Thyroid gland (tissue), 4 donors: Measurements from ENCODE around the gene CSF2. TPM values are rescaled to one million over a fixed set of nuclear protein-coding genes. Genes with fewer than 3 reads are reported as not detected.
"Not testable (repeated sequence)": the region's sequence is repeated elsewhere in the genome, so short reads cannot be mapped to it uniquely, and the experiment has no call there.

ENCODE experiments used
- DNase-seq, 2 donors: peaks; one replicate each; pipeline ENCODE4 v3.0.0-alpha.2; 2019
- H3K27ac ChIP-seq, 3 donors: fragments of 200-600 bp; sonication (generic); 1 replicate in 2 of 3; 2 replicates in 1 of 3; pipeline ENCODE4 v1.5.1; 2016 to 2019; ENCODE audit warnings: mild to moderate bottlenecking in 1 of 3, moderate library complexity in 1 of 3
- H3K27me3 ChIP-seq: fragments of 200-600 bp; sonication (generic); one replicate; pipeline ENCODE4 v1.5.1; 2019
- H3K36me3 ChIP-seq, 2 donors: fragments of 200-600 bp; sonication (generic); one replicate each; pipeline ENCODE4 v1.5.1; 2016 to 2019
- H3K4me1 ChIP-seq, 2 donors: fragments of 200-600 bp; sonication (generic); one replicate each; pipeline ENCODE4 v1.5.1; 2017 to 2019
- H3K4me3 ChIP-seq, 3 donors: fragments of 200-600 bp; sonication (generic); replicated peaks in 1 of 3; 1 replicate in 2 of 3; 2 replicates in 1 of 3; pipeline ENCODE4 v1.5.1; 2016; ENCODE audit warnings: mild to moderate bottlenecking in 1 of 3
- H3K9me3 ChIP-seq: fragments of 200-600 bp; sonication (generic); one replicate; pipeline ENCODE4 v1.5.1; 2017
- POLR2A ChIP-seq, 2 donors: fragments of 450-650 bp; IDR thresholded peaks; one replicate each; pipeline ENCODE4 v1.6.1; 2017; ENCODE audit warnings: antibody characterized with exemption in 2 of 2, mild to moderate bottlenecking in 2 of 2, moderate library complexity in 1 of 2
- WGBS, 2 donors: methylation state at CpG; one replicate each; pipeline ENCODE4 v1.1.5; 2017; 5-methylcytosine and 5-hydroxymethylcytosine counted together
- intact Hi-C: fragments of 100-400 bp; cut with DNase I; formaldehyde crosslinking; loops from one replicate; pipeline ENCODE4 v1.15.1; 2023
- total RNA-seq, 4 donors: library from RNA; depleted of rRNA; stranded (reverse); fragments of >200 nt; gene quantifications; one replicate each; pipeline ENCODE4 v1.2.3, GENCODE V29; 2016
- TF ChIP-seq, protein P1 (sequence below), 6 experiments: fragments of 200-600 bp in 3 of 6; fragments of 450-650 bp in 3 of 6; sonication (generic) in 3 of 6; IDR thresholded peaks; one replicate each; pipeline ENCODE4 v1.5.1; 2016 to 2019; ENCODE audit warnings: antibody characterized with exemption in 6 of 6, mild to moderate bottlenecking in 2 of 6, inconsistent platforms in 1 of 6, moderate library complexity in 1 of 6

Gene CSF2
- total RNA-seq, 4 donors from 2014 or later: not detected

DNA sequence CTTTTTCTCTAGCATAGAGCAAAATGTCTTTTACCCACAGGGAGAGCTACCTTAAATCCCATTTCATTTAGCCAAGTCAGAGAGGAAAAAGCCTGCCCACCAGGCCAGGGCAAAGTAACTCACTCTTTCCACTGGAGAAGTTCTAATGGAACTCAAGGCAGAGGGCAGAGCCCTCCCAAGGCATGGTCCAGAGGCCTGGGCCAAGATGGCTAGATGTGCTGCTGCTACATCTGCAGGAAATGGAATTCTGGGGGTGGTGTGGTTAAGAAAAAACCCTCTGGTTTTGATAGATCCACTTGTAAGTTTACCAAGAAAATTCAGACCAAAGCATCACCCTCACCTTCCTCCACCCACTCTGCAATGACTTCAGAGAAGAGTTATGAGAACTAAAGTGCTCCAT lies 37.3 kb downstream of the CSF2 start:
- Histone ChIP-seq H3K9me3 (no peaks in the 10 kb centered on the region), H3K36me3 (no peaks in the 10 kb centered on the region), H3K4me1 (no peaks in the 10 kb centered on the region), H3K4me3 (no peak overlapping the region), H3K27ac (no peak overlapping the region), H3K27me3 (no peaks in the 10 kb centered on the region)
- intact Hi-C loops: no loop called here
- no peak for TF ChIP-seq POLR2A (IDR thresholded peaks at IDR 0.05)
- TF ChIP-seq, protein P1, sequence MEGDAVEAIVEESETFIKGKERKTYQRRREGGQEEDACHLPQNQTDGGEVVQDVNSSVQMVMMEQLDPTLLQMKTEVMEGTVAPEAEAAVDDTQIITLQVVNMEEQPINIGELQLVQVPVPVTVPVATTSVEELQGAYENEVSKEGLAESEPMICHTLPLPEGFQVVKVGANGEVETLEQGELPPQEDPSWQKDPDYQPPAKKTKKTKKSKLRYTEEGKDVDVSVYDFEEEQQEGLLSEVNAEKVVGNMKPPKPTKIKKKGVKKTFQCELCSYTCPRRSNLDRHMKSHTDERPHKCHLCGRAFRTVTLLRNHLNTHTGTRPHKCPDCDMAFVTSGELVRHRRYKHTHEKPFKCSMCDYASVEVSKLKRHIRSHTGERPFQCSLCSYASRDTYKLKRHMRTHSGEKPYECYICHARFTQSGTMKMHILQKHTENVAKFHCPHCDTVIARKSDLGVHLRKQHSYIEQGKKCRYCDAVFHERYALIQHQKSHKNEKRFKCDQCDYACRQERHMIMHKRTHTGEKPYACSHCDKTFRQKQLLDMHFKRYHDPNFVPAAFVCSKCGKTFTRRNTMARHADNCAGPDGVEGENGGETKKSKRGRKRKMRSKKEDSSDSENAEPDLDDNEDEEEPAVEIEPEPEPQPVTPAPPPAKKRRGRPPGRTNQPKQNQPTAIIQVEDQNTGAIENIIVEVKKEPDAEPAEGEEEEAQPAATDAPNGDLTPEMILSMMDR (IDR thresholded peaks at IDR 0.05): no peak
- no peak for DNase-seq

DNA sequence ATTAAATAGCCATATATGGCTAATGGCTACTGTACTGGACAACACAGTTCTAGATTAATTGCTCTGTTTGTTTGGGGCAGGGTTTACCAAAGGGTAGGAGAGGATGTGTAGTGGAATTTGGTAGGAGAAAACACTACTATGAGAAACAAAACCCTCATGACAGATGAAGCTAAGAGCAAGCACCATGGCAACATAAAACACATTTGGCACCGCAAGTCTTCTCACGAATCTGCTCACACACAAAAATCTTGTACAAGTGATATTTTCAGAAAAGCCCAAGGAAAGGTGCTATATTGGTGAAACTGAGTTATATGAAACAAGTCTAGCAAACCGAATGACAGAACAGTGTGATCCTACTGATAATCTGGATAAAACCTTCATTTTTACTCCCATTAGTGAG lies 38.5 kb downstream of the CSF2 start:
- no peak for DNase-seq
- H3K36me3 ChIP-seq: no peaks in the 10 kb centered on the region
- H3K27ac ChIP-seq: no peak overlapping the region
- intact Hi-C loops: no loop called here
- H3K9me3 ChIP-seq: no peaks in the 10 kb centered on the region
- TF ChIP-seq POLR2A (IDR thresholded peaks at IDR 0.05): no peak
- TF ChIP-seq, protein P1 (IDR thresholded peaks at IDR 0.05): no peak
- H3K27me3 ChIP-seq: no peaks in the 10 kb centered on the region
- H3K4me1 ChIP-seq: no peaks in the 10 kb centered on the region
- WGBS, 2 donors: 88 to 89% methylated on average over 3 of the region's 3 CpGs
- H3K4me3 ChIP-seq: no peak overlapping the region

DNA sequence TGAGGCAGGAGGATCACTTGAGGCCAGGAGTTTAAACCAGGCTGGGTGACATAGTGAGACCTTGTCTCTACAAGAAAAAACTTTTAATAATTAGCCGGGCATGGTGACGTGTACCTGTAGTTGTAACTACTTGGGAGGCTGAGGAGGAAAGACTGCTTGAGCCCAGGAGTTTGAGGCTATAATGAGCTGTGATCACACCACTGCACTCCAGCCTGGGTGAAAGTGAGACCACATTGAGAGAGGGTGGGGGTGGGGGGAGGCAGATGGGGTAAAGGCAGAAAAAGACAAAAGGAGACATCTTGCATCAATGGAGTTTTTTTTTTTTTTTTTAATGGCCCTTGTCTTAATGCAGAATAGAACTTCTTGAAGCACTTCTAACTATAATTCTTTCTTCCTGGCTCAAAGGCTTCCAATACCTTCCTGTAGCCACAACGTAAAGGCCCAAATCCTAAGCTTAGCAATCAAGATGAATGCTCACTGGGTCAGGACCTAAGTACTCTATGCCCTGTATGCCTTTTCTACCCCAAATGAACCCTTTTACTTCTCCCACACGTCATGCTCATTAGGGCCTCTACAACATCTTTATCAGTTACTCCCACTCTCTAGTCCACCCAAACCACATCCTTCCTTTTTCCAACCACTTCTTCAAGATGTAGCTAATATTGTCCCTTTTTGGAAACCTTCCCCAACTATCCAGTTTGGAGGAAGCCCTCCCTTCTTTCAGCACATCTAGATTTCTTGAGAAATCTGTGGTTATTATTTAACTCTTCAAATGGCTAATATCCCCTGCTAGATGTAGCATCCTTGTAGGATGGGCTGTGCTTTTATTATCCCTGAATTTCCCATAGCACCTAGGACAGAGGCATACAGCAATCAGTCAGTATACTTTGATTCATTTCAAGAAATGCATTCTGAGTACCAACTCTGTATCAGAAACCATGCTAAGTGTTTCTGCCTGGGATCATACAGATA lies 40.8 kb downstream of the CSF2 start:
- no peak overlapping the region for H3K27ac ChIP-seq
- WGBS, 2 donors: 61 to 86% methylated on average over 4 of the region's 4 CpGs
- no peaks in the 10 kb centered on the region for H3K36me3 ChIP-seq
- no peaks in the 10 kb centered on the region for H3K27me3 ChIP-seq
- no peak overlapping the region for H3K4me3 ChIP-seq
- H3K9me3 ChIP-seq: no peaks in the 10 kb centered on the region
- TF ChIP-seq, protein P1 (IDR thresholded peaks at IDR 0.05): no peak
- TF ChIP-seq POLR2A (IDR thresholded peaks at IDR 0.05): no peak
- no peak for DNase-seq
- intact Hi-C loops: no loop called here
- H3K4me1 ChIP-seq: no peaks in the 10 kb centered on the region

DNA sequence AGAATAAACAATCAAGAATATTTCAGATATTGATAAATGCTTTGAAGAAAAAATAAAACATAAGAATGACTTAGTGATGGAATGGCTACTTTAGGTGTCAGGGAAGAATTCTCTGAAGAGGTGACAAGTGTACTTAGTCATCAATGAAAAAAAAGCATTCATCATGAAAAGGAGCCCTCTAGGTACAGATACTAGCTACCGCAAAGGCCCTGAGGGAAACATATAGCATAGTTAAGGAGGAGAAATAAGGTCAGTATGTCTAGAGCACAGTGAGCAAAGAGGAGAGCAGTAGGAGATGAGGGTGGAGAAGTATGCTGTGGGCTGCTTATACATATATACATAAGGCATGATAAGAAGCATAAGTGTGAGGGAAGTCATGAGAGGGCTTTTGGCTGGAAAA lies 41.8 kb downstream of the CSF2 start:
- DNase-seq: no peak
- Histone ChIP-seq H3K36me3 (no peaks in the 10 kb centered on the region), H3K4me3 (no peak overlapping the region), H3K4me1 (no peaks in the 10 kb centered on the region), H3K27ac (no peak overlapping the region), H3K9me3 (no peaks in the 10 kb centered on the region), H3K27me3 (no peaks in the 10 kb centered on the region)
- no peak for TF ChIP-seq POLR2A (IDR thresholded peaks at IDR 0.05)
- TF ChIP-seq, protein P1 (IDR thresholded peaks at IDR 0.05): no peak
- intact Hi-C loops: no loop called here
- WGBS, 2 donors: 79 to 90% methylated on average over 1 of the region's 1 CpG

DNA sequence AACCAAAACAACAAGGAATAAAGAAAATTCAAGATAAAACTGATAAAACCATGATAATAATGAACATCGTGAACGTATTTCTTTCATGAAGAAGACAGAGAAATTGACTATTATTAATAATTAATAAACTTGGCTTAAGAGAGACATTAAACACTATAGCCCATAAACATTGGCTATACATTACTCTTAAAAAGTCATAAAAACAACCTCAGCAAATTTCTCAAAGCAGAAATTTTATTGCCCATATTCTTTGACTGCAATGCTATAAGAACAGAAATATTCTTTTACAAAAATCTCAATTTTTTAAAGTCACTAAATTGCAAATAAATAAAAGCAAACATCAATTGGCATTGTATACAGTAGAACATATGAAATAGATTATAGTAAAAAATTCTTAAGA lies 42.5 kb downstream of the CSF2 start:
- WGBS, 2 donors: 94 to 96% methylated on average over 2 of the region's 2 CpGs
- H3K36me3 ChIP-seq: no peaks in the 10 kb centered on the region
- no peaks in the 10 kb centered on the region for H3K4me1 ChIP-seq
- no peaks in the 10 kb centered on the region for H3K9me3 ChIP-seq
- no peak for TF ChIP-seq POLR2A (IDR thresholded peaks at IDR 0.05)
- H3K27ac ChIP-seq: no peak overlapping the region
- no peaks in the 10 kb centered on the region for H3K27me3 ChIP-seq
- no peak overlapping the region for H3K4me3 ChIP-seq
- no peak for DNase-seq
- intact Hi-C loops: no loop called here

DNA sequence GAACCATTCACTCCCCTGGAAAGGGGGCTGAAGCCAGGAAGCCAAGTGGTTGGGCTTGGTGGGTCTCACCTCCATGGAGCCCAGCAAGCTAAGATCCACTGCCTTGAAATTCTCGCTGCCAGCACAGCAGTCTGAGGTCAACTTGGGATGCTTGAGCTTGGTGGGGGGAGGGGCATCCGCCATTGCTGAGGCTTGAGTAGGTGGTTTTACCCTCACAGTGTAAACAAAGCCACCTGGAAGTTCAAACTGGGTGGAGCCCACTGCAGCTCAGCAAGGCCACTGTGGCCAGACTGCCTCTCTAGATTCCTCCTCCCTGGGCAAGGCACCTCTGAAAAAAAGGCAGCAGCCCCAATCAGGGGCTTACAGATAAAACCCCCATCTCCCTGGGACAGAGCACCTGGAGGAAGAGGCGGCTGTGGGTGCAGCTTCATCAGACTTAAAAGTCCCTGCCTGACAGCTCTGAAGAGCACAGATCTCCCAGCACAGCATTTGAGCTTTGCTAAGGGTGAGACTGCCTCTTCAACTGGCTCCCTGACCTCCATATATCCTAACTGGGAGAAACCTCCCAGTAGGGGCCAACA lies 43.4 kb downstream of the CSF2 start:
- H3K27me3 ChIP-seq, H3K27ac ChIP-seq, DNase-seq, H3K36me3 ChIP-seq, intact Hi-C loops, H3K4me1 ChIP-seq, H3K9me3 ChIP-seq, H3K4me3 ChIP-seq: not testable (repeated sequence)
- 59 to 92% methylated on average over 1 to 3 of the region's 3 CpGs for WGBS, 2 donors

DNA sequence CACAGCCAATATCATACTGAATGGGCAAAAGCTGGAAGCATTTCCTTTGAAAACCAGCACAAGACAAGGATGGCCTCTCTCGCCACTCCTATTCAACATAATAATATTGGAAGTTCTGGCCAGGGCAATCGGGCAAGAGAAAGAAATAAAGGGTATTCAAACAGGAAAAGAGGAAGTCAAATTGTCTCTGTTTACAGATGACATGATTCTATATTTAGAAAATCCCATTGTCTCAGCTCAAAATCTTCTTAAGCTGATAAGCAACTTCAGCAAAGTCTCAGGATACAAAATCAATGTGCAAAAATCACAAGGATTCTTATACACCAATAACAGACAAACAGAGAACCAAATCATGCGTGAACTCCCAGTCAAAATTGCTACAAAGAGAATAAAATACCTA lies 47.1 kb downstream of the CSF2 start:
- DNase-seq, H3K27me3 ChIP-seq, H3K4me1 ChIP-seq, H3K4me3 ChIP-seq, H3K9me3 ChIP-seq, H3K27ac ChIP-seq, intact Hi-C loops, H3K36me3 ChIP-seq: not testable (repeated sequence)
- 72 to 73% methylated on average over 3 of the region's 3 CpGs for WGBS, 2 donors

DNA sequence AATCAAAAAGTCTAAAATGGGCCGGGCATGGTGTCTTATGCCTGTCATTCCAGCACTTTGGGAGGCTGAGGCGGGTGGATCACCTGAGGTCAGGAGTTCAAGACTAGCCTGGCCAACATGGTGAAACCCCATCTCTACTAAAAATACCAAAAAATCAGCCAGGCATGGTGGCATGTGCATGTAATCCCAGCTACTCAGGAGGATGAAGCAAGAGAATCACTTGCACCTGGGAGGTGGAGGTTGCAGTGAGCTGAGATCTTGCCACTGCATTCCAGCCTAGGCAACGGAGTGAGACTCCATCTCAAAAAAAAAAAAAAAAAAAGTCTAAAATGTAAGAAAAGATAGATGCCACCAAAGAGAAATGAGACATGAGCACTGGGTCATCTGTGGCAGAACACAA lies 49.4 kb downstream of the CSF2 start:
- H3K27ac ChIP-seq, H3K27me3 ChIP-seq, H3K36me3 ChIP-seq, DNase-seq, intact Hi-C loops, H3K4me1 ChIP-seq, H3K9me3 ChIP-seq, H3K4me3 ChIP-seq: not testable (repeated sequence)
- 80 to 86% methylated on average over 3 of the region's 3 CpGs for WGBS, 2 donors

DNA sequence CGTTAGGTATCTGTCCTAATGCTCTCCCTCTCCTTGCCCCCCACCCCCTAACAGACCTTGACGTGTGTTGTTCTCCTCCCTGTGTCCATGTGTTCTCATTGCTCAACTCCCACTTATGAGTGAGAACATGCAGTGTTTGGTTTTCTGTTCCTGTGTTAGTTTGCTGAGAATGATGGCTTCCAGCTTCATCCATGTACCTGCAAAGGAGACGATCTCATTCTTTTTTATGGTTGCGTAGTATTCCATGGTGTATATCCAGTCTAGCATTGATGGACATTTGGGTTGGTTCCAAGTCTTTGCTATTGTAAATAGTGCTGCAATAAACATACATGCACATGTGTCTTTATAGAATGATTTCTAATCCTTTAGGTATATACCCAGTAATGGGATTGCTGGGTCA lies 50.0 kb downstream of the CSF2 start:
- H3K9me3 ChIP-seq, H3K36me3 ChIP-seq, DNase-seq, H3K27ac ChIP-seq, H3K4me1 ChIP-seq, intact Hi-C loops, H3K4me3 ChIP-seq, H3K27me3 ChIP-seq: not testable (repeated sequence)
- 90 to 96% methylated on average over 4 of the region's 4 CpGs for WGBS, 2 donors
